Glomerular endothelial cell (primary cell): ENCODE measurements around the gene TMEM18. TPM values are rescaled to one million over a fixed set of nuclear protein-coding genes. Genes with fewer than 3 reads are reported as not detected.
A peak's percentile ranks its signal among the peaks of the same experiment; 100 is the strongest.

ENCODE experiments used
- DNase-seq: peaks from one replicate; pipeline ENCODE4 v3.0.0-alpha.2; 2011; ENCODE audit warnings: low read depth, low spot score; ENCODE audit errors: extremely low read depth
- total RNA-seq: library from RNA; depleted of rRNA; stranded (reverse); fragments of >200 nt; gene quantifications from 2 replicates; pipeline ENCODE4 v1.2.3, GENCODE V29; 2015

Gene TMEM18
- total RNA-seq, 1 donor from 2014 or later: 13.5 TPM

DNA sequence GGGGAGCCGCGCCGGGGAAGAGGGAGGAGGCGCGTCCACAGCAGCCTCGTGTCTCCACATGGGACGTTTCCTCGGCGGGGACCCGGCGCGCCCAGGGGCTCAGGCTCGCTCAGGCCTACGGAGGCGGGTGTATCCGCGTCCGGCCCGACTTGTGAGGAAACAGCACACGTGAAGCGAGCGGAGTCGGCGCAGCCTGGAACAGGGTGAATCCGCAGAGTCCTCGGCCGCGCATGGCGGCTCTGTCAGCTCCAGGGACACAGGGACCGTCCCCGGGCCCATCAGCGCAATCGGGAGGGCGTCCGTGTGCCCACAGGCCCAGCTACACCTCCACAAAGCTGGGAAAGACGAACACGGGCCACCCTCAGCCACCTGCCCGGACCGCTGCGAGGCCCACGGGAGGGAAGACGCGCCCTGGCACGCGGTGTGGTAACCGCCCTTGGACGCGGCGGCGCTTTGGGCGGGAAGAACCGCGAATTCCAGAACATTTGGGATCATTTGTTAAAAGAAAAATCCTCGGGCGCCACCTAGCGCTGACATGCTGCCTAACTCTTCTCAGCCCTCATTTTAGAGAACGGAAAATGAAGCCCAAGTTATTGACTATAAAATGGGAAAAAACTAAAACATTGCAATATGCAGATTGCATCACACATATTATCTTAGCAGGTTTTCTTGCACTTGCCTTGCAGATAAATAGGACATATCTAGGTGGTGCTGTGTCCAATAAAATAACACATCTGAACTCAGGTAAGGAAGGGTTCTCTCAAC, 40.4 kb downstream of the TMEM18 start:
- peak; percentile 5 for DNase-seq

DNA sequence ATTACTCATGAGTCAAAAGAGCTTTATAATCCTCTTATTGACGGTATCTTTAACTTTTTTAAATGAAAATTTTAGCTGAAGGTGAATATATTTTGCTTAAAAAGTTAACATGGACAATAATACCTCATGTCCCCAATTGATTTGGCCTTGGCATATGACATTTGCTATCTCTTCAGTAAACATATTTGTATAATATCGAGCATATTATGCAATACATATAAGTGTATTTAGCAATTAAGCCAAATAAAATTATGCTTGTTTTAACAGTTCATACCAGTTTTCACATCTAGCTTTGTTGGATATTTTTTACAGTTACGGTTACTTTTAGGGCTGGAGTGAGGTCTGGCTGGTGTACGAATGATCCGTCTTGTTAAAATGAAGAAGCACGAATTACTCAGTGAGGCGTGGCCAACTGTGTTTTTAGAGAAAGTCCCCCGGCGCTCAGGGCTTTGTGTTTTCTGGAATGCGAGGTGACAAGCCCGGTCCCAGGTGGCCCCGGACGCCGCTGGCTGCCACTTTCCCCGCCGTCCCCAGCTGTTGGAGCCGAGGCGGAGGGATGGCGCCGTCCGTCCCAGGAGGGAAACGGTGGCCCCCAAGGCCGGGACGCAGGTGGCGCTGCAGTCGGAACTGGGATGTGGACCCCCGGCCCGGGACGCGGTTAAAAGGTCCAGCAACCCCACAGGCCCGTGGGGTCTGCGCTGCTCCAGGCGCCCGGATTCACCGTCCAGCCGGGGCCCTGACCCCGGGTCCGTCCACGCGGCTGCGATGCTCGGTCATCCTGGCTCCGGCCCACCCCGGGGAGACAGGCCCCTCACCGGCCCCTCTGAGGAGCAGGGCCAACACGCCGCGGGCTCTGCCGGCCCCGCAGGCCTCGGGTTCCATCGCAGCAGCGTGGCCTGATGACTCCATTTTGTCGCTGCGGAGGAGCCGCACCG, 41.3 kb downstream of the TMEM18 start:
- DNase-seq: no peak

DNA sequence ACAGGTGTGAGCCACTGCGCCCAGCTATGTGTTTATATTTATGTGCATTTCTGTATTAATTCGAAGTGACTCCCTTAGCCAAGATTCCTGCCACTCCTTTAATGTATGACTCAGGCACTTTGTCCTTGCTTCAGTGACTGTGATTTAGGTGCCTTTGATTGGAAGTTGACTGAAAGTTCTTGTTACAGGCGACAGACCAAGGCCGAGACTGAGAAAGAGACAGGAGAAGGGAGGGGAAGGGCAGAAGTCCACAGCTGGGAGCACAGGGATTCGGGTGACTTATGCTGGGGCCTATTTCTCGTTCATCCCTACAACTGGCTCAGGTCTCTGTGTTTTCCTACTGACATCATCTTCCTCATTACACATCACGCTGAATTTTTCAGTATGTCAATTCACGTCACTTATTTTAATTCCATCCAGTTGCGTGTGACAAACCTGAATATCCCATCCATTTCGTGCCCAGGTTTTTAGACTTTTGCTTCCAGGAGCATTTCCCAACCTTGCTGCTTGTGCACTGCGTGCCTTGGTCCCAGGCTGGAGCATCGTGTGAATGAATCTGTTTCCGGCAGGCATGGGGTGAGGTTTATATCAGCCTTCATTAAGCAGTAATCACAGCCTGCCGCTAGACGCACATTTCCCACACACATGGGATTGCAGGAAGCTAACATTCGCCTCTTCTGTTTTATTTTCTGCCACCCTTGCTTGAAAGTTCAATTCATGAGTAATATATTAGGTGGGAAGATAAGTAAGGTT, 42.4 kb downstream of the TMEM18 start:
- no peak for DNase-seq

DNA sequence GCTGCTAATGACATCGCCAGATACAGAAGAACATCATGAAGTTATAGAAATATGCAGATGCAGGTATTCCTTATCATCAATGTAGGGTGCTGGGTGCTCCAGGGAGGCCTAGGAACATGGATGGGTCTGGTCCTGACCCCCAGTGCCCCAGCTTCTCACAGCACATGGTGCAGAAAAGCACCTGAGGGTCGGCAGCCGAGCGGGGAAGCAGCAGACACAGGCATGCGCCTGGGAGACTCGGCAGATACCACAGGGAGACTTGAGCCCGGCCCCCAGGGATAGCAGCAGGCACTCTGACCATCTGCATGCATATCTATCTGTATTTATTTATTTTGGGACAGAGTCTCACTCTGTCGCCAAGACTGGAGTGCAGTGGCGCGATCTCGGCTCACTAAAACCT, 43.2 kb downstream of the TMEM18 start:
- DNase-seq: no peak

DNA sequence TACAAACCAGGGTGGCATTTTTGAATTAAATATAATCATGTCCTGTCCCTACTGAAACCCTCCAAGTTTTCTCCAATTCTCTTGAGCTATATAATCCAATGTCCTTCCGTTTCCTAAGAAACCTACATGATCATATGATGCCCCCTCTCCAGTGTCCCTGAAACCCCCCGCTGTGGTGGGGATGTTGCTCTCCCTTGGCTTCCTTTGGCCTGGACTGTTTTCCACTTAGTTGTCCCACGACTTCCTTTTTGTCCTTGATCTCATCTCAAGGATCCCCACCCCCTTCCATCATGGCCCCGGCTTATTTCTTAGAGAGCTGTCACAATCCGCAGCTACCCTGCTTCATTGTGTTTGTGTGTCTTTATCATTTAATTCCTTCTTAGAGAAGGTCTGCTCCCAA, 43.8 kb downstream of the TMEM18 start:
- DNase-seq: no peak

DNA sequence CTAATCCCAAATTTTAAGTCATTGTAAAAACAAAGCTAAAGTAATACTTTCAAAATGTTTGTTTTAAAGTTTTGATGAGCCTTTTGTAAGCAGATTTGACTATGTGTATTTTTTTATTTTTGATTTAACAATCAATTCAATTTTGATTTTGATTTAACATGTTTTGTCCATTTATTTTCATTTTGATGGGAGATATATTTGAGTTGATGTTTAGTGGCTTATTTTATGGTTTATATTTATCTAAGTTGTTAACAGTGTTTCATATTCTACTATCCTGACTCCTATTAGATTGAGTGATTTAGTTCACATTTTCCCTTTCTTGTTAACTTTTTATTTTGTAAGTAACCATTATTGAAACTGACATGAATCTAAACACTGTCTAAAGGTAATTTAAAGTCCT, 44.7 kb downstream of the TMEM18 start:
- DNase-seq: no peak

DNA sequence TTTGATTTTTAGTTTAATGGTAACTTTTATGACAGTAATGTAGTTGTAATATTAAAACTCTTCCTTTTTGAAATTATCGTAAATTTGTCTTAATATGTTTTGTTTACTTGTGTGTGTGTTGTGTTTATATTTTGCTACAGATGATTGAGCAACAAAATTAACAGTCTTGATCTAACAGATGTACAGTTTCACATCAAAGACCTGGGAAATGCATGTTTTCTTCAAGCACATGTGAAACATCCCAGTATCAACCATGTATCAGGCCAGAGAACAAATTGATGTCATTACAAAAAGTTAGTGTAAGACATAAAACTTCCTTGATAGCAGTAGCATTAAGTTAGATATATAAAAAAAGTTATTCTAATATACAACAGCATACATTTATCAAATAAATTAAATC, 45.5 kb downstream of the TMEM18 start:
- DNase-seq: no peak

DNA sequence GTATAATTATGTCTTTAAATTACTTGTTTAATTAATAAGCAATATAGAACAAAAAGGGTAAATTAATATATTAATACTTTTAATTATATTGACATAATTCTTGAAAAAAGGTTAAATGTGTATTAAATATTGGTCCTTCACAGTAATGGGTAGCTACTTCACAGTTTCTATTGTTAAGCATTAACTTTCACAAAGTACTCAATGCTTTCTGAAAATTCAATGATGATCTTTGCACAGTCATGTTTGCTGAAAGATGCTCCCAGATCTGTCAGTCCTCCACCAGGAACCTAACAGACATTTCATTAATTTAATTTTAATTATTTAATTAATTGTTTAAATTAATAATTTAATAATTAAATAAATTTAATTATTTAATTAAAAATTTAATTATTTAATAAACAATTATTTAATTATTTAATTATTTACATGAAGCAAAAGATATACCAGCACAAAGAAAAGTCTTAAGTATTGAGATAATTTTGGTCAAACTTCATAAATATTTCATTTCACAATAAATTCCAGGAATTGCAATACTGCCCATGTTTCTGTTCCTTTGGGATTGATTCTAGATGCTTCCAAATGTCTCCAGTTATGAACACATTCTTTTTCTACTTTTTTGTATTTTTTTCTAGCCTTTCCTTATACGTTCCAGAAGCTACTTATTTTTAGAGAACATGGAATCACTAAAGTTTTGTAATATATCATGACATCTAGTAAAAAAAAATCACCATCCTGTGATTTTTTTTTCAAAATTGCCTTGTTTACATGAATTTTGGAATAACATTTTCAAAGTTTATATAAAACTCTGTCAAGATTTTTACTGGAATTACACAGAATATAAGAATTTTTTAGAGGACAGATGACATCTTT, 46.5 kb downstream of the TMEM18 start:
- no peak for DNase-seq

DNA sequence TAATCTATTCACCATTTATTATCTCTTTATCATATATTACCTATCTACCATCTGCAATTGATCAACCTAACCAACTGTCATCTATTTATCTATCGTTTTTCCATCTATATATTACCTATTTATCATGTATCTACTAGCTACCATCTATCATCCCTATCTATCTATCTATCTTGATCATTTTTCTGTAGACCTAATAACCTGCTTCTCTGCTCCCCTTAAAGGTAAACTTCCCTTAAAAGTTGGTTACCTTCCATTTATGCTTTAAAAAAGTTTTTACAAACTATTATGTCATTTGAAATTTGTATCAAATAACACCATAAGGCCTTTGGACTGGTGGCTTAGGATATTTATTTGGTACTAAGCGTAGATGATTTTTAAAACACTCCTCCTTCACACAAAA, 47.2 kb downstream of the TMEM18 start:
- DNase-seq: no peak

DNA sequence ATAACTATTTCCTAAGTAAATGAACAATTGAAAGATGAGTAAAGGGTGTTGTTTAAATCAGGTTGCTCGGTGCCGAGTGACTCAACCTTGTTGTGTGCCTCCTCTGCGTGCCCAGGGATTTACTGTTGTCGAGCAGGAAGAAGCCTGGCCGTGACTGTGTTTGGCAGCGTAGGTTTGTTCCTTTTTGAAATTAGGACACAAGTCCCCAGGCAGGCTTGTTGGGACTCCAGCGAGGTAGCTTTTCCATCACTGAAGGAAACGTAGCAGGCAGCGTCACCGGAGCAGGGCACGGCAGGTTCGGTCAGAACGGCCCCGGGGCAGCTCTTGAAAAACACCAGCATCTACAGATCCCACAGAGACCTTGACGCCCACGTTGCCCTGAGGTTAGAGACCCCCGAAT, 48.6 kb downstream of the TMEM18 start:
- DNase-seq: no peak

DNA sequence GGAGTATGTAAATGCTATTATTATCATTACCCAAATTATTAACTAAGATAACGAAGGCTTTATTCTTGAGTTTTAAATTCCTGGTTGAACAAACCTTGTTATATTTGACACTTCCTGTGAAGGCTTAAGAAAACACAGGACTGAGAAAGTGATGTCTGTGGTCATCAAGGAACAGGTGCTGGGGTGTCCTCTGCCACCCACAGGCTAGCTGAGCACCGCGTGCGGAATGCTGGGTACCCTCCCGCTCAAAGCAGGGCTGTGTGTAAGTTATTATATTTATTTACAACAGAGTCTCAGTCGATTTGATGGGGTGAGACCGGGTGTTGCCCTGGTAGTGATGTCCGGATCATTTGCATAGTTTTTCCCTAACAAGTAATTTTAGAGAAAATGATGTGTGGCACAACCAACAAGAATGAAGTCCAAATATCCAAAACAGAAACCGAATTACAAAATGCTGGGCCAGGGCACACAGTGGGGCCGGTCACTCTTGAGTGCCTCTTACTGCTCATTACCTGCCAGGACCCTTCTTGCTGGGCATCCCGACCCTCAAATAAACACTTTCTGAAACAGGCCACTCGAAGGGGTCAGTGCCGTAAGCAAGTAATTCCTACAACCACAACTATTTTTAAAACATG, 49.2 kb downstream of the TMEM18 start:
- DNase-seq: no peak

DNA sequence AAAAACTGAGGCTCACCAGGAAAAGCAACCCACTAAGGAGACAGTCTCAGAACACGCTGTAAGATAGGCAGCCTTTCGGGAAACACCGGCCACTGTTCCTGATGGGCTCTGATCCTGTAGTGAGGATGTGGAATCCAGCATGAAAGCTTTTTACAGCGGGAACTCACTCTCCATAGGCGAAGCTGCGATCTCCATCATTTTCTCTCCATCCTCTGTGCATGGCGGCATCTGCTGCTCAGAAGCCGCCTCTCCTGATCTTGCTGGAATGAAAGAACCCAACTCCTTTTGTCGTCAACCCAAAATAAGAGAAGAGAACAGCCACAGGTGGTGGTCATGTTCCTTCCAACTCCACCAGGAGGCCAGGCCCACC, 49.9 kb downstream of the TMEM18 start:
- no peak for DNase-seq

DNA sequence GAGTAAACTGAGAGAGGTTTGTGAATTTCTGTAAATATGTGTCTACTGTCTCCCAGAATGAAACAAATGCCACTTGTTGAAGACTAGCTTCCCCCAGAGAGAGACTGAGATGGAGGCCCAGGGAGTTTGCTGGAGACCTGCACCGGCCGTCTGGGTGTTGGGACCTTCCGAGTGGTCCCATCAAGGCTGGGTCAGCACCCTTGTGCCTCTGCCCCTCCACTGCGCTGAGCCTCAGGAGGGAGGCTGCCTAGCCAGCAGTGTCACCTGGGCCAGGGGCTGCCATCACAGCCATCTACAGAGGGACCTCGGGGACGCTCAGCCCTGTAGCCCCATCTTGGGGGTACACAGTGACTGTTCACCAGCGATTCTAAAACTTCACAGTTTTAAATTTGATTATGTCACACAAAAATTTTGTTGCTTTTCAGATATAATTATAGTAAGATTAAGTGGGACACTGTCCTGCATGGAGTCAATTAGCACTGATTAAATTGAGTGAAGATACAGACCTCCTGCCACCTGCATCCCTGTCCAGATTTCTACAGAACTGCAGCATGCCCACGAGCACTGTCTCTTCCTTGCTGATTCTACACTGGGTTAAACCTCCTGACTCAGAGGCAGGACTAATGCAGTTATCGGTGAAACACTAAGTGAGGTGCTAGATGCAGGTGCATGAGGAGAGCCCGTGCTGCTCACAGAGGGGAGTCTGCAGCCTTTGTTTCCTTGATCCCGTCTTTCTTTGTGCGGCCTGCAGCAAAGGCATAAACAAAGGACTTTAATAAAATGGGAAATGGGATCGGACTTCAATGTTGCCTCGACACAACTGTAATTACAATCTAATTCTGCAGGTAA, 50.5 kb downstream of the TMEM18 start:
- no peak for DNase-seq

DNA sequence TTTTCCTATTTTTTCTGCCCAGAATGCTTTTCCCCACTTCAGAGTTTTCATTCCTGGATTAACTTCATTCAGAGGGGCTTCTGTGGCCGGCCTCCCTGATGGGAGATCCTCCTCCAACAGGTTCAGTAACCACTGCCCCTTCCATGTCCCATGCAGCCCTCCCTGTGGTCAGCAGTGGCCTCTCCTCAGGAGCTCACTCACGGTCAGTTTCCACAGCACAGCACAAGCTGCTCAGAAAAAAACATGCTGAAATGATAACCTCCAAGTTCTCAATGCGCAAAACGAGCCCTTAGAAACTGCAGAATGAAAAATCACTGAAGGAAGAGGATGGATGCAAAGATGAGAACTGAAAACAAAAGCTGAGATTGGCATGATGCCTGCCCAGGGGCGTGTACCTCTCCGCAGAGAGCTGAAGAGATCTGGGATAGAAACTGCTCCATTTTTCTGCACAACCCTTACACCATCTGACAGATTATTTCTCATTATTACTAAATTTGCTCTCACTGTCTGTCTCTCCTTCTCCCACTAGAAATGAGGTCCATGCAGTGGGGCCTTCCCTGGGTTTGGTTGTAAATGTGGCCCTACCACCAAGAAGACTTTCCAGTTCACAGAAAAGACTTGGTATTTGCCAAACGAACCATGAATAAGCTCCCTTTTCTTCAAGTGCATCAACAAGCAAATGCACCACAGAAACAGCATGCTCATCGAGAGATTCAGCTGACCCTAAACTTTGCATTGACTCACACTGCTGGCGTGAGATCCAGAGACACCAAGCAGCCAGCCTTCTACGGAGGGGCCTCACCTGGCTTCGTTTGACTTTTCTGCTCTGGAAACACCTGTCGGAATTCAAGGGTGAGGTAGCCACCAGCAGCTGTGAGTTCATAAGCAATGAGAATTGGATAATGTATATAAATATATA, 51.5 kb downstream of the TMEM18 start:
- no peak for DNase-seq

DNA sequence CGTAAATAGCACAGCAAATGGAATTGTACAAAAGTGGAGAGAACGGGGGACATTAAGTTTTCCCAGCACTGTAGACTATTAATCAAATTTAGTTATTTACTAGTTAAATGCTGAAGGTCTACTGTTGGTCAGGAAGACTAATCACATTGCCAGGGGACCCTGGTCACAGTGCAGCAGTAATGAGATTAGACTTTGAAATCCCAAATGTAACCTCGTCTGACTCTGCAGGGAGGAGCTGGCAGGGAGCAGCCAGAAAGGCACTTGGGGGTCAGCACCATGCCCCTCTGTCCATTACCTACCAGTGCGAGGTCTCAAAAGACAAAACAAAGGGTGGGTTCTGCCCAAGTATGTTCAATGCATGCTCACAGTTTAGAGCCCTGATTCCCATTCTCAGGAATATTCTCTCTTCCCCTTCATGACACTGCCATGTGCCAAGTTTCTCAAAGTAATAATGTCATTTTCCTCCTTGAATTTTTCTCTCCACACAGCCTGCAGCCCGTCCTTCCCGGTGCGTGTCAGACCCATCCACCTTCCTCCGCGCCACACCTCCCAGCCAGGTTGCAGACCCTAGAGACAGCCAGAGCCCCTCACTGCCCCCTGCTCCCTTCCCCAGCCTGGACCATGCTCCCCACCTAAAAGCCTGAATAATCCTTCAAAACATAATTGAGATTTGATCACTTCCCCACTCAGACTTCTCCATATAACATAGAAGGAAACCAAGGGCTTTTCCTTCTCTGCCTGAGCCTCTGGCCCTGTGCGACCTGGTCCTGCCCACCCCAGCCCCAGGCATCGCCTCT, 52.5 kb downstream of the TMEM18 start:
- no peak for DNase-seq

DNA sequence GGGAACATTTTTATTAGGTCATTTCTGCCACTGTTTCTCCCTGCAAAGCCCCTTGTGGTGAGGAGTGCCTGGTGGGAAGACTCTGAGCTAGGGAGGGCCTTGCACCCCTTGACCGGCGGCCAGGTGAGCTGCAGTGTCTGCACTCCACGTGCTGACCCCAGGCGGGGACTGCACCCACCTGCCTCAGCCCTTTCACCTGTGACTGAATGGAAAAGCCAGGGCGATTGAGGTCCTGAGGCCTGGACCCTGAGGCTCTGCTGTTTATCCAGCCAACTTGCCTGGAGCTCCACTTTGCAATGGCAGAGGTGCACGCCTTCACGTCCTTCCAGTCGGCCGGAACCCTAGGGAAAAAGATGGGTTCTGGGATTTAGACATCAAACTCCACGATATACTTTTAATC, 53.1 kb downstream of the TMEM18 start:
- no peak for DNase-seq
